Measurements from ENCODE around the gene ELMOD3. TPM values are rescaled to one million over a fixed set of nuclear protein-coding genes. Genes with fewer than 3 reads are reported as not detected.

Gene ELMOD3
- 9.8 to 12.7 TPM (median 11.2 TPM) in 5 replicates for total RNA-seq (2022; extraction: Qiagen RNA extraction)

DNA sequence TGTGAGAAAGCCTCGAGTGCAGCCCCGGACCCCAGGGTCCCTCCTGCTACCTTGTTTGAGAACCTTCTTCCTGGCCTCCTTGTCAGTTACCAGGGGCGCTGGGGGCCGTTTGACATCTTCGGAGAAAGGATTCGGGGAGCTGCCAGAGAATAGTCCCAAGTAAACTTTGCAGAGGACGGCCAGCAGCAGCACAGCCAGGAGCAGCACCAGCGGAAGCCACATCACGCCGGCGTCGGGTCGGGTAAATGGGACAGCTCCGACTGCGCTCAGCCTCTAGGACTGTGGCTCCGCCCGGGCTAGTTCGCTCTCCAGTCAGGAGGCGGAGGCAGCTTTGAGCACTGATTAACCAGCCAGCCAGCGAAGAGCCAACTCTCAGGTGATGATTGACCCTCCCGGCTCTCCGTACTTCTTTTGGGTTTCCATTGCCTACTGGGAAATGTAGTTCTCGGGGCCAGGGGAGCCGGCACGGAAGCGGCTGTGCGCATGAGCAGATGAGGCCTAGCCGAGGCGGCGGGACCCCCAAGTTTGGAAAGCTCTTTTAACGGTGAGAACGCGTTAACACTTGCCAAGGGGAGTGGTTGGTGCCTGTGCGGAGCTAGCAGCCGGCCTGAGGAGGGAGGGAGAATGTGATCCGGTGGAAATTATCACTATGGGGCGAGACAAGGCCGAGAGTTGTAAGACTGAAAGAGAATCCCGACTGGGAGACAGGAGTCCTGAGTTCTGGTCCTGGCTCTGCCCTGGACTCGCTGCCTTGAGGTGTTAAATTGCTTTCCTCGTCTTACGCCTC is at the start of gene ELMOD3, which contains the start of gene RETSAT:
Gene ELMOD3 (plus strand): TSS at position 484 of the 787 bp plus-strand sequence. CDS start 2,430 bp downstream, outside the sequence.
Gene RETSAT (minus strand): TSS at position 243 of the 787 bp plus-strand sequence. CDS start 21 bp downstream, at position 222.

GRCh38 chr2:85327822-85328617 is 26.5 kb upstream of the ELMOD3 start, which contains the start of gene TGOLN2:
TSS of gene TGOLN2 (minus strand) at chr2:85327989. CDS start at chr2:85327962, 27 bp downstream.

GRCh38 chr2:85409845-85410583 is 55.4 kb downstream of the ELMOD3 start, which contains the start of gene CAPG:
TSS of gene CAPG (minus strand) at chr2:85410366. CDS start at chr2:85402145, 8,221 bp downstream.

GRCh38 chr2:85418132-85419008 is 63.8 kb downstream of the ELMOD3 start, which contains the start of gene SH2D6:
TSS of gene SH2D6 (plus strand) at chr2:85418714. CDS start at chr2:85429466, 10,752 bp downstream.

Other genes starting within 250 kb of the ELMOD3 start
- gene TCF7L1, start 221.4 kb upstream of the ELMOD3 start, total RNA-seq (2022; extraction: Qiagen RNA extraction): 7.8 to 10.4 TPM (median 9.9 TPM) in 5 replicates
- 84.0 to 106 TPM (median 100 TPM) in 5 replicates for gene TGOLN2, start 26.8 kb upstream of the ELMOD3 start, total RNA-seq (2022; extraction: Qiagen RNA extraction)
- gene RETSAT, start 241 bp upstream of the ELMOD3 start, total RNA-seq (2022; extraction: Qiagen RNA extraction): 51.9 to 58.7 TPM (median 54.9 TPM) in 5 replicates
- 90.1 to 120 TPM (median 107 TPM) in 5 replicates for gene CAPG, start 55.6 kb downstream of the ELMOD3 start, total RNA-seq (2022; extraction: Qiagen RNA extraction)
- gene SH2D6, start 63.9 kb downstream of the ELMOD3 start, total RNA-seq (2022; extraction: Qiagen RNA extraction): 0.56 to 1.8 TPM (median 0.92 TPM) in 5 replicates
- gene MAT2A, start 184.4 kb downstream of the ELMOD3 start, total RNA-seq (2022; extraction: Qiagen RNA extraction): 536 to 569 TPM (median 559 TPM) in 5 replicates
- gene GGCX, start 206.7 kb downstream of the ELMOD3 start, total RNA-seq (2022; extraction: Qiagen RNA extraction): 34.5 to 45.3 TPM (median 44.6 TPM) in 5 replicates
- 15.7 to 19.5 TPM (median 18.1 TPM) in 5 replicates for gene VAMP8, start 222.8 kb downstream of the ELMOD3 start, total RNA-seq (2022; extraction: Qiagen RNA extraction)
- 0.22 TPM in 1 of 5 replicates, not detected in the others for gene VAMP5, start 229.7 kb downstream of the ELMOD3 start, total RNA-seq (2022; extraction: Qiagen RNA extraction)
- gene RNF181, start 241.0 kb downstream of the ELMOD3 start, total RNA-seq (2022; extraction: Qiagen RNA extraction): 186 to 196 TPM (median 192 TPM) in 5 replicates
- gene TMEM150A, start 247.9 kb downstream of the ELMOD3 start, total RNA-seq (2022; extraction: Qiagen RNA extraction): 11.9 to 16.0 TPM (median 15.1 TPM) in 5 replicates